CD4-positive, alpha-beta T cell treated with Interleukin-21 for 1 hour (primary cell): ENCODE data around the gene PCBD1.
"Not testable (repeated sequence)": the region's sequence is repeated elsewhere in the genome, so short reads cannot be mapped to it uniquely, and the experiment has no call there.

Experiments used
- DNase-seq: peaks from one replicate; pipeline ENCODE4 v3.0.0-alpha.2; 2020

Gene PCBD1

GRCh38 chr10:70861495-70862197 is 26.7 kb downstream of the PCBD1 start:
- not testable (repeated sequence) for DNase-seq

- DNase-seq, result no peak
These were observed 29.6 kb downstream of the PCBD1 start for GRCh38 chr10:70858759-70859158.

GRCh38 chr10:70856454-70856853 is 31.9 kb downstream of the PCBD1 start:
- no peak for DNase-seq

- DNase-seq, result no peak
These were observed 34.9 kb downstream of the PCBD1 start for GRCh38 chr10:70853457-70853856.

GRCh38 chr10:70853038-70853437 is 35.3 kb downstream of the PCBD1 start:
- no peak for DNase-seq

GRCh38 chr10:70851597-70852475 is 36.5 kb downstream of the PCBD1 start:
- no peak for DNase-seq

- no peak for DNase-seq
These were observed 38.3 kb downstream of the PCBD1 start for GRCh38 chr10:70850097-70850496.

GRCh38 chr10:70849582-70850016 is 38.8 kb downstream of the PCBD1 start:
- no peak for DNase-seq

- no peak for DNase-seq
These were observed 40.6 kb downstream of the PCBD1 start for GRCh38 chr10:70847659-70848360.

GRCh38 chr10:70846795-70847194 is 41.6 kb downstream of the PCBD1 start:
- no peak for DNase-seq

GRCh38 chr10:70845816-70846215 is 42.5 kb downstream of the PCBD1 start:
- no peak for DNase-seq

GRCh38 chr10:70845256-70845655 is 43.1 kb downstream of the PCBD1 start:
- DNase-seq, result no peak

GRCh38 chr10:70843776-70844489 is 44.4 kb downstream of the PCBD1 start:
- DNase-seq, result no peak

GRCh38 chr10:70843333-70843732 is 45.0 kb downstream of the PCBD1 start:
- DNase-seq, result no peak

- no peak for DNase-seq
These were observed 47.5 kb downstream of the PCBD1 start for GRCh38 chr10:70840836-70841235.

- no peak for DNase-seq
These were observed 50.0 kb downstream of the PCBD1 start for GRCh38 chr10:70838270-70838805.

GRCh38 chr10:70837660-70838059 is 50.7 kb downstream of the PCBD1 start:
- DNase-seq, result no peak

GRCh38 chr10:70836319-70836718 is 52.0 kb downstream of the PCBD1 start:
- no peak for DNase-seq

- no peak for DNase-seq
These were observed 53.8 kb downstream of the PCBD1 start for GRCh38 chr10:70834441-70835151.

GRCh38 chr10:70834021-70834420 is 54.3 kb downstream of the PCBD1 start:
- DNase-seq, result no peak

GRCh38 chr10:70833601-70834000 is 54.8 kb downstream of the PCBD1 start:
- no peak for DNase-seq
